H9 (cell line): ENCODE measurements around the gene HIPK2. TPM values are rescaled to one million over a fixed set of nuclear protein-coding genes. Genes with fewer than 3 reads are reported as not detected.
A peak's percentile ranks its signal among the peaks of the same experiment; 100 is the strongest.

Experiments used
- DNase-seq: peaks from one replicate; pipeline ENCODE4 v3.0.0-alpha.2; 2017
- H2AFZ ChIP-seq: one replicate; pipeline ENCODE4 v1.6.1; 2013; ENCODE audit warnings: mild to moderate bottlenecking, low read length, control low read depth, moderate library complexity
- H2AK5ac ChIP-seq: 2 replicates; pipeline ENCODE4 v1.6.1; 2013; ENCODE audit warnings: low read length, control low read depth, mixed read lengths; ENCODE audit not compliant: insufficient read length
- H2BK120ac ChIP-seq: one replicate; pipeline ENCODE4 v1.6.1; 2013; ENCODE audit warnings: low read depth, mild to moderate bottlenecking, low read length, control low read depth, inconsistent platforms; ENCODE audit not compliant: poor library complexity, severe bottlenecking
- H2BK12ac ChIP-seq: 2 replicates; pipeline ENCODE4 v1.6.1; 2013; ENCODE audit warnings: low read length, control low read depth, mixed read lengths, low read depth; ENCODE audit not compliant: insufficient read length
- H2BK15ac ChIP-seq: 2 replicates; pipeline ENCODE4 v1.6.1; 2013; ENCODE audit warnings: low read depth, low read length, control low read depth
- H2BK20ac ChIP-seq: one replicate; pipeline ENCODE4 v1.6.1; 2013; ENCODE audit warnings: low read depth, mild to moderate bottlenecking, low read length, control low read depth, inconsistent platforms; ENCODE audit not compliant: poor library complexity, severe bottlenecking
- H2BK5ac ChIP-seq: 2 replicates; pipeline ENCODE4 v1.6.1; 2013; ENCODE audit warnings: low read length, control low read depth, mixed read lengths; ENCODE audit not compliant: insufficient read length
- H3K14ac ChIP-seq: 2 replicates; pipeline ENCODE4 v1.6.1; 2013; ENCODE audit warnings: low read length, control low read depth; ENCODE audit not compliant: insufficient read depth
- H3K18ac ChIP-seq: 2 replicates; pipeline ENCODE4 v1.6.1; 2013; ENCODE audit warnings: low read depth, mild to moderate bottlenecking, mixed read lengths, low read length, control low read depth; ENCODE audit not compliant: insufficient read length
- H3K23ac ChIP-seq: 2 replicates; pipeline ENCODE4 v1.6.1; 2013; ENCODE audit warnings: low read length, control low read depth, mixed read lengths, low read depth; ENCODE audit not compliant: insufficient read length
- H3K23me2 ChIP-seq: 2 replicates; pipeline ENCODE4 v1.6.1; 2013; ENCODE audit warnings: low read depth, mild to moderate bottlenecking, mixed read lengths, low read length, control low read depth; ENCODE audit not compliant: insufficient read length, poor library complexity, severe bottlenecking
- H3K27ac ChIP-seq: 2 replicates; pipeline ENCODE4 v1.5.1; 2013; ENCODE audit warnings: low read length, control low read depth, mixed read lengths, low read depth; ENCODE audit not compliant: insufficient read length
- H3K27me3 ChIP-seq: 2 replicates; pipeline ENCODE4 v1.6.1; 2013; ENCODE audit warnings: low read length, control low read depth, inconsistent platforms; ENCODE audit not compliant: insufficient read depth
- H3K4ac ChIP-seq: 2 replicates; pipeline ENCODE4 v1.6.1; 2013; ENCODE audit warnings: low read depth, mild to moderate bottlenecking, control low read depth, inconsistent platforms, low read length, moderate library complexity
- H3K4me1 ChIP-seq: 2 replicates; pipeline ENCODE4 v1.6.1; 2013; ENCODE audit warnings: low read length, control low read depth, inconsistent platforms; ENCODE audit not compliant: insufficient read depth
- H3K4me2 ChIP-seq: 2 replicates; pipeline ENCODE4 v1.6.1; 2013; ENCODE audit warnings: low read length, control low read depth, mixed read lengths; ENCODE audit not compliant: insufficient read length, insufficient read depth
- H3K56ac ChIP-seq: 2 replicates; pipeline ENCODE4 v1.6.1; 2013; ENCODE audit warnings: low read depth, mild to moderate bottlenecking, mixed read lengths, low read length, control low read depth; ENCODE audit not compliant: insufficient read length
- H3K79me1 ChIP-seq: 2 replicates; pipeline ENCODE4 v1.6.1; 2013; ENCODE audit warnings: low read depth, mild to moderate bottlenecking, moderate library complexity, low read length, control low read depth, inconsistent platforms; ENCODE audit not compliant: insufficient read depth, poor library complexity, severe bottlenecking
- H3K79me2 ChIP-seq: 2 replicates; pipeline ENCODE4 v1.6.1; 2013; ENCODE audit warnings: low read length, control low read depth, inconsistent platforms; ENCODE audit not compliant: insufficient read depth
- H3K9ac ChIP-seq: 2 replicates; pipeline ENCODE4 v1.6.1; 2013; ENCODE audit warnings: low read length, control low read depth, mixed read lengths; ENCODE audit not compliant: insufficient read length; ENCODE audit errors: extremely low read depth
- H3K9me3 ChIP-seq: one replicate; pipeline ENCODE4 v1.6.1; 2013; ENCODE audit warnings: low read depth, low read length, inconsistent platforms; ENCODE audit not compliant: control insufficient read depth
- H3T11ph ChIP-seq: one replicate; pipeline ENCODE4 v1.6.1; 2013; ENCODE audit warnings: mild to moderate bottlenecking, low read length, control low read depth, inconsistent platforms
- H4K20me1 ChIP-seq: one replicate; pipeline ENCODE4 v1.6.1; 2013; ENCODE audit not compliant: control insufficient read depth, insufficient read length, insufficient read depth
- H4K5ac ChIP-seq: 2 replicates; pipeline ENCODE4 v1.6.1; 2013; ENCODE audit warnings: low read depth, mild to moderate bottlenecking, mixed read lengths, low read length, control low read depth; ENCODE audit not compliant: insufficient read length
- H4K8ac ChIP-seq: replicated peaks from 2 replicates; pipeline ENCODE4 v1.6.1; 2013; ENCODE audit warnings: low read length, control low read depth, mixed read lengths, low read depth; ENCODE audit not compliant: insufficient read length
- H4K91ac ChIP-seq: 2 replicates; pipeline ENCODE4 v1.6.1; 2013; ENCODE audit warnings: low read depth, mild to moderate bottlenecking, moderate library complexity, mixed read lengths, low read length, control low read depth; ENCODE audit not compliant: insufficient read length
- H3K27ac Mint-ChIP-seq, 3 experiments: 2 replicates in 2 of 3; 3 replicates in 1 of 3; pipeline ENCODE4 v1.8.0; 2020 to 2021; ENCODE audit warnings: mixed read lengths in 3 of 3, mild to moderate bottlenecking in 1 of 3, moderate library complexity in 1 of 3
- H3K27me3 Mint-ChIP-seq: 2 replicates; pipeline ENCODE4 v1.8.0; 2021; ENCODE audit warnings: low read depth, mild to moderate bottlenecking, moderate library complexity, mixed read lengths
- H3K36me3 Mint-ChIP-seq, 3 experiments: 2 replicates in 2 of 3; 3 replicates in 1 of 3; pipeline ENCODE4 v1.8.0; 2020 to 2021; ENCODE audit warnings: low read depth in 3 of 3, mixed read lengths in 3 of 3; ENCODE audit not compliant: insufficient read depth in 1 of 3
- H3K4me1 Mint-ChIP-seq, 2 experiments: 2 replicates each; pipeline ENCODE4 v1.8.0; 2020; ENCODE audit warnings: mixed read lengths in 2 of 2
- H3K4me3 Mint-ChIP-seq, 2 experiments: 2 replicates in 1 of 2; 3 replicates in 1 of 2; pipeline ENCODE4 v1.8.0; 2020 to 2021; ENCODE audit warnings: mild to moderate bottlenecking in 2 of 2, mixed read lengths in 2 of 2, moderate library complexity in 1 of 2
- H3K9me3 Mint-ChIP-seq, 2 experiments: 2 replicates in 1 of 2; 3 replicates in 1 of 2; pipeline ENCODE4 v1.8.0; 2020; ENCODE audit warnings: mild to moderate bottlenecking in 2 of 2, mixed read lengths in 2 of 2, moderate library complexity in 1 of 2
- CTCF ChIP-seq: fragments of 200-600 bp; sonication (generic); conservative IDR thresholded peaks from 3 replicates; pipeline ENCODE4 v1.8.0; 2021; ENCODE audit warnings: antibody characterized with exemption, mild to moderate bottlenecking
- WGBS: extraction: QIAGEN DNeasy Blood & Tissue Kit; methylation state at CpG from one replicate; pipeline ENCODE4 v1.1.7; 2013; ENCODE audit warnings: missing lambda C conversion rate, low lambda C conversion rate, mixed read lengths; ENCODE audit not compliant: insufficient read length; ENCODE audit errors: extremely low coverage; 5-methylcytosine and 5-hydroxymethylcytosine counted together
- total RNA-seq: library from RNA; stranded (reverse); gene quantifications from 2 replicates; pipeline ENCODE4 v1.2.1, GENCODE V29; 2021

Gene HIPK2
- total RNA-seq, 1 experiment from 2014 or later, result 21.9 TPM

- no peaks in the 10 kb centered on the region for H3K27me3 Mint-ChIP-seq
- Histone ChIP-seq H2BK15ac (no peak overlapping the region), H3K9me3 (no peaks in the 10 kb centered on the region), H4K8ac (no peak overlapping the region), H2AK5ac (no peak overlapping the region), H3K79me2 (no peaks in the 10 kb centered on the region), H4K5ac (no peak overlapping the region), H2BK5ac (no peak overlapping the region), H3K27me3 (no peaks in the 10 kb centered on the region), H3T11ph (no peak overlapping the region), H4K91ac (no peak overlapping the region), H3K14ac (no peak overlapping the region), H3K79me1 (no peaks in the 10 kb centered on the region), H3K4me2 (no peak overlapping the region), H2BK120ac (no peak overlapping the region), H3K4ac (no peak overlapping the region), H2BK20ac (no peak overlapping the region), H2AFZ (no peak overlapping the region), H3K56ac (no peak overlapping the region), H3K18ac (no peak overlapping the region), H2BK12ac (no peak overlapping the region), H3K23ac (no peak overlapping the region), H3K23me2 (no peaks in the 10 kb centered on the region), H3K4me1 (no peaks in the 10 kb centered on the region), H3K9ac (no peak overlapping the region), H4K20me1 (no peaks in the 10 kb centered on the region), H3K27ac (no peak overlapping the region)
- WGBS, result no CpG with 5 or more reads among the region's 4 CpGs
- no peak for DNase-seq
- H3K36me3 Mint-ChIP-seq, result no peaks in the 10 kb centered on the region
- H3K27ac Mint-ChIP-seq, result peak overlapping the region in 1 of 3 experiments; percentile 81; a peak in 4 of 7 replicates
- no peak for TF ChIP-seq CTCF
- no peaks in the 10 kb centered on the region for H3K9me3 Mint-ChIP-seq
- no peak overlapping the region for H3K4me3 Mint-ChIP-seq
- peaks cover 11 to 13% of the 10 kb centered on the region in 2 experiments for H3K4me1 Mint-ChIP-seq
Observed at GRCh38 chr7:139642283-139642682, 135.5 kb downstream of the HIPK2 start.
